ENCODE data around the gene GPRC5D.

Gene GPRC5D

GRCh38 chr12:12979731-12980259, 27.8 kb upstream of the GPRC5D start:
- no peak for DNase-seq (ENCODE audit: low read depth, low spot score)

DNA sequence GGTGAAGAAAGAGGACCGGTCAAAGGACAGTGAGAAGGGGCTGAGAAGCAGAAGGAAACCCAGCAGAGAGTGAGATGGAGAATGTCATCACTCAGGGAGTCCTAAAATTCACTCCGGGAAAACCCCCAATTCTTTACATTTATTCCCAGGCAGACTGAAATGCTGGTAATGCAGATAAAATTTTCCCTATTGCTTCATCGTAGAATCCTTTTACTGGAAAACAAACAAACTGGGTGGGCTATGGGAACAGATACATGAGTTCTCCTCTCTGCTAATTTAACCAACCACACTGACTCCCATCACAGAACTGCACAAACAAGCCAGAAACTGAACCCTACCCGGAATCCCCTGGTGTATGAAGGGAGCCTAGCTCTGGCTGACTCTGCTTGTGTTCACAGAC, 27.2 kb upstream of the GPRC5D start:
- no peak for DNase-seq (ENCODE audit: low read depth, low spot score)

- no peak for DNase-seq (ENCODE audit: low read depth, low spot score)
These were observed 25.3 kb upstream of the GPRC5D start for GRCh38 chr12:12977231-12977630.

- DNase-seq (ENCODE audit: low read depth, low spot score) = no peak
These were observed 24.4 kb upstream of the GPRC5D start for GRCh38 chr12:12976366-12976765.

DNA sequence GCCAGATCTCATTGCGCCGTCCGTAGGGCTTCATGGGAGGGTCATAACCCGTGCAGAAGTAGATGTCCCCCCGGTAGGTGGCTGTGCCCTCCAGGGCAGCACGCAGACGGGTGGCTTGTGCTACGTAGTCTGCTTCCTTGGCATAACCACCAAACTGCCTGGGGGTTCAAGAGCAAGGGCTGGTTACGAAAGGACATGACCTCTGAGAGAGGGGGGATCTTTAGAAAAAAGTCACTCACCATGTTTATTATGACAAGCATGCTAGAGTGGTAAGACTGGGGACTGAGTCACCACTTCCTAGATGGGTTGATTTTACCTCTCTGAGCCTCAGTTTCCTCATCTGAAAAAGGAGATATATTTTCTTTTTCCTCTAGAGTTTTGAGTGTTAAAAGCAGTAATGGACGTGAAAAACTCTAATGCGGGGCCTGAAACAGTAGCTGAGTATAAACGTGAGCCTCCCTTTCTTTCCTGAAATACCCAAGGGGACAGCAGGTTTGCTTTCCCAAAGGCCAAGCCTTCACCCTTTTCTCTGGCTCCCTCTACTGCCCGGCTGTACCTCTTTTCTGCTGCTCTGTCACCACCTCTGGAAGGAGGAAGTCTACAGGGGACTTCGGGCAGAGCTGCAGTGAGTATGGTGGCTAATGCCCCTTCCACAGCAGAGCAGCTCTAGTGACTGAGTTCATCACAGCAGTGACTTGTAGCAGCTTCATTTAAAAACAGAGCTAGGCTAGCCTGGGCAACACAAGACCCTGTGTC, 23.5 kb upstream of the GPRC5D start:
- DNase-seq (ENCODE audit: low read depth, low spot score) = no peak

DNA sequence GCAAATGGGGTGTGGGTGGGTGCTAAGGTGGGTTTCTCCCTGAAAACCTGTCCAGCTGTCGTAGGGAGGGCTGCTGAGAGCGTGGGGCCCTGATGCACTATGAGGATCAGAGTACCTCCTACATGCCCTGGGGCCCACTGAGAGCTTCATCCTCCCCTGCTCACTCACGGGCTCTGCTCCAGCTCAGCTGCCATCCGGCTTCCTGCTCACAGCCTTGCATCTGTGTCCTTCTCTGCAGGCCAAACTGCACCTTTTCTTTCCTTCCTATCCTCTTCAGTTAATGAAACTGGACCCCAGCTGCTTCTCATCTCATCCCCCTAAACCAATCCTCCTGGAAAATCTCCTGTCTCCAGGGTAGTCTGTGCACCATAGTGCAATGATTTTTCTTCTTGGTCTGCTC, 22.2 kb upstream of the GPRC5D start:
- no peak for DNase-seq (ENCODE audit: low read depth, low spot score)

- no peak for DNase-seq (ENCODE audit: low read depth, low spot score)
These were observed 21.0 kb upstream of the GPRC5D start for GRCh38 chr12:12973019-12973418.

DNA sequence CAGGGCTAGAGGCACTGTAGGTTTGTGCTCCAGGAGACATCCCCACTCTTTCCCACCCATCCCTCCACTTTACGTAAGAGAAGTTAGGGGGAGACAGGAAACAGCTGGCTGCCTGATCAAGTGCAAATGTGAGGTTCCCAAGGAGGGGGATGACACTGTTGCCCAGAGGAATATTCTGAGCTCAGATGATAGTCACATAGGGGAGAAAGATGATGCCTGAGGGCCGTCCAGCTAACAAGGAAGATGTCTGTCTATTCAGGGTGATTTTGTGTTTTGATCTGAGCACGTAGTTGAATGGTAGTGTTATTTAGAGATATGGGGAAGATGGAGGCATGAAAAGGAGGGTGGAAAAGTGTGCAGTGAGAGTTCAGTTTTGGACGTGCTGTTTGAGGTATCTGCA, 13.9 kb upstream of the GPRC5D start:
- no peak for DNase-seq (ENCODE audit: low read depth, low spot score)

DNA sequence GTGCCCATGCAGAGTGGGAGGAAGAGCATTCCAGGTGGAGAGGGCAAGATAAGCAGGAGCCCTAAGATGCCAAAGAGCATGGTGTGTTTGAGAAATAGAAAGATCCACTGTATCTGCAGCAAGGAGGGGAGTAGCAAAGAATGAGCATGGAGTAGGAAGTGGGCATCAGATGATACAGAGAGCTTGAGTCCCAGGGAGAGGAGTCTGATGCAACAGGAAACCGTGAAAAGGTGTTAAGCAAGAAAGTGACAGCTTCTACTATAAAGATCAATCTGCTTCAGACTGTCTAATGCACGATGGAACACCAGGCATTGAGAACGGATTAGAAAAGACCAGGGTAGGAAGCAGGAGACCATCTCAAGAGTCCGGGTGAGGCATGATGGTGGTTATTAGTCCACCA, 12.3 kb upstream of the GPRC5D start:
- no peak for DNase-seq (ENCODE audit: low read depth, low spot score)

DNA sequence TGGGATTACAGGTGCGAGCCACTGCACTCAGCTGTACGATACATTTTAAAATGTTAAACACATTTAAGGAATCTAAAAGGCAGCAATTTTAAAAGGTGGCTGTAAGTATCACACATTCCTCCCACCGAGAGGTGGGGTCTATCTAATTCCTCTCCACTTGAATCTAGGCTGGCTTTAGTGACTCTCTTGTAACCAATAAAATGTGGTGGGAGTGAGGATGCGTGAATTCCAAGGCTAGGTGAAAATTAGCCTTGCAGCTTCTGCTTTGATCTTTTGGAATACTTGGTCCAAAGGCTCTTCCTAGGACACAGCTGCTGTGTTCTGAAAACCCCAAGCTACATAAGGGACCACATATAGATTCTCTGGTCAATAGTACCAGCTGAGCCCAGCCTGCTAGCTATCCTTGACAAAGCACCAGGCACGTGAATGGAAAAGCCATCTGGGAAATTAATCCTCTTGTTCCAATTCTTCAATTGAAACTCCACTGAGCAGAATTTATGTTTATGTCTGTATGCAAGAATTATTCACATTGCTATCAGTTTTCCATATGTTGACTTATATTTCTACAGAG, 8.8 kb upstream of the GPRC5D start:
- DNase-seq (ENCODE audit: low read depth, low spot score) = no peak

- no peak for DNase-seq (ENCODE audit: low read depth, low spot score)
These were observed 6.9 kb upstream of the GPRC5D start for GRCh38 chr12:12958886-12959285.

DNA sequence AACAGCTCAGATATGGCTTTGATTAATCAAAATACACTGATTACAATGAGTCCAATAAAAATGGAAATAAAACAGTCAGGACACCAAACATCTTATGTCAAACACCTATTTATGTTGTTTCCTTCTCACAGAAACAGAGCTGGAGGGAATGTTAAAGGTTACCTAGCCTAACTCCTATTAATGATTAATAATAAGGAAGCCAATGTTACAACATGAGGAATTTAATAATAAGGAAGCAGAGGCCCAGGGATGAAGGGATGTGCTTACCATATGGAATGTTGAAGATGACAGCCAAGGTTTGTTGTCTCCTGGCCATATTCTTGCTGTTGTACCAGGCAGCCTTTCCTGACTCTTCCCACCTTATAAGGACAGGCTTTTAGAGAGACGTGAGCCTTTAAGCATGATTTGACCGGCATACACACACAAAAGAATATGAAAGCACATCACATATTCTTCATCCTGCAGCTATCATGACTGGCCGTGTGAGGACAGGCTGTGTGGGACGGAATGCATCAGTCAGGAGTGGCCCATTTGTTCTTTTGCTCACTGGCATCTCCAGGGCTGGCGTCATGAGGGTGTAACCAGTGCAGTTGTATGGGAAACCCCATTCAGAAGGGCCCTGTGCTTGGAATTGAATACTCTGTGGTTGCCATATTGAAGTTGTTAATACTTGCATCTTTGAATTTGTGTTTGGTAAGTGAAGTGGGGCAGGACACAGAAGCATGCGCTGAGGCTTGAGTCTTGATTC, 3.1 kb upstream of the GPRC5D start:
- DNase-seq (ENCODE audit: low read depth, low spot score) = no peak

GRCh38 chr12:12954356-12954755, 2.4 kb upstream of the GPRC5D start:
- DNase-seq (ENCODE audit: low read depth, low spot score) = no peak

GRCh38 chr12:12951504-12951903, 466 bp downstream of the GPRC5D start:
- no peak for DNase-seq (ENCODE audit: low read depth, low spot score)

GRCh38 chr12:12947902-12948301, 4.1 kb downstream of the GPRC5D start:
- DNase-seq (ENCODE audit: low read depth, low spot score) = no peak

DNA sequence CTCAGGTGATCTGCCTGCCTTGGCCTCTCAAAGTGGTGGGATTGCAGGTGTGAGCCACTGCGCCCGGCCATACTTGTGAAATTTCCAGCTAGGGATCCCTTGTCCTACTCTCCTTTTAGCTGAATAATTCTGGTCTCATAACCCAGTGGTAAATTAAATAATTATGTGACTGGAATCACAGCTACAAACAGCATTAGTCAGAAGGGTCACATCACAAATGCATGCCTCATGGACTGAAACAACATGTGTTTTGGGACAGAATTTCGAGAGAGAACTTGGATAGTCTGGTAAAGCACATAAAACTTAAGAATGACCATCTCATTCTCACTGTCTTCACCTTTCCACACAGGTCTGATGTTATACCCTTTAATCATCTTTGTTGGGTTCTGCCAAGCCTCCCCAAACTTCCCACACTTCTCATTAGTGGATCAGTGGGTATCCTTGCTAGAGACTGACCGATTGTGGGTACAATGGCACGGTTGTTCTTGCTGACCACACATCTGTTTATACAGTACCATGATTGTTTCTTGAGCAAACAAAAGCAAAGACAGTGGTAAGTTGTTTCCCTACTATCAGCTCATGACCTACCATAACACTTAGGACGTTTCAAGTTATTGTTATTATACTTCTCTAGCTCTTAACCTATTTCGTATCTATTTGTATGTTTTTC, 5.1 kb downstream of the GPRC5D start:
- no peak for DNase-seq (ENCODE audit: low read depth, low spot score)

DNA sequence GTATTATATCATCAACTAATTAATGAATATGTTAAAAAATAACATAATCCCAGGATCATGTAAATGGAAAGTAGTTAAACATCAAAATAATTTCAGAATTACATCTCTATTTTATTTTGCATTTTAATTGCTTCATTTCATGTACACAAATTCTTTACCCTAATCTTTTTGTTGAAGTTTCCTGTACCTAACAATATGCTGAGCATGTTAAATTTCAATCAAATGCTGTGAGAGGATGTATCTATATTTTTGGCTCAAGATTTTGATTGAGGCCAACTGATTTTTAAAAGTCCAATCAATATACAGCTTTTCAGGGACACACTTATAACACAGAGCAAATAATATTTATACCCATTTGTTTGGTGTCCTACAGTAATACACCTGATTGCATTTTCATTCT, 6.4 kb downstream of the GPRC5D start:
- no peak for DNase-seq (ENCODE audit: low read depth, low spot score)

DNA sequence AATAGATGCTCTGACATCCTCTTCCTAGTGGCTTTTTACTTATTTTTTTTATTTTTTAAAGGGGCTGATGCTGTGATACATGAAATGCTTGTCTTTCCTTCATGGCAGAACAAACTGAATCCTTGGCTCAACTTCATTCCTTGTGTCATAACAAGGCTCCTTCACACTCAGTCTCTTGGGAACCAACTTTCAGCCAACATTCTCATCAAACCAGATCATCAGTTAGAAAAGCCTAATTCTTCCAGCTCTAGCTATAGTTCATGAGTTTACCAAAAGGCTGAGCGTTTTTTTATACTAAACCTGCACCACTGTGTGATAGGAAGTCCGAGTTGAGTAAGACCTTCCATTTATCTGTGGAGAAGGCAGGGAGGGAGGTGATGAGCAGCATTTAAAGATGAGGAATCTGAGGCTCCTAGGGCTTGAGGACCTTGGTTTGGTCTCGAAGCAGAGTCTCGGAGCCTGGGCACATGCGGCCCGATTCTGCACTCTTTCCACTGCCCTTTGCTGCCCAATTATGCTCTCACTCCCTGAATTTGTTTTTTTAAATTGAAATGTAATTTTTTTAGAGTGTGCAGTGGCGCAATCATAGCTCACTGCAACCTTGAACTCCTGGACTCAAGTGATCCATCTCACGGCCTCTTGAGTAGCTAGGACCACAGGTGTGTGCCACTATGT, 8.2 kb downstream of the GPRC5D start:
- no peak for DNase-seq (ENCODE audit: low read depth, low spot score)

DNA sequence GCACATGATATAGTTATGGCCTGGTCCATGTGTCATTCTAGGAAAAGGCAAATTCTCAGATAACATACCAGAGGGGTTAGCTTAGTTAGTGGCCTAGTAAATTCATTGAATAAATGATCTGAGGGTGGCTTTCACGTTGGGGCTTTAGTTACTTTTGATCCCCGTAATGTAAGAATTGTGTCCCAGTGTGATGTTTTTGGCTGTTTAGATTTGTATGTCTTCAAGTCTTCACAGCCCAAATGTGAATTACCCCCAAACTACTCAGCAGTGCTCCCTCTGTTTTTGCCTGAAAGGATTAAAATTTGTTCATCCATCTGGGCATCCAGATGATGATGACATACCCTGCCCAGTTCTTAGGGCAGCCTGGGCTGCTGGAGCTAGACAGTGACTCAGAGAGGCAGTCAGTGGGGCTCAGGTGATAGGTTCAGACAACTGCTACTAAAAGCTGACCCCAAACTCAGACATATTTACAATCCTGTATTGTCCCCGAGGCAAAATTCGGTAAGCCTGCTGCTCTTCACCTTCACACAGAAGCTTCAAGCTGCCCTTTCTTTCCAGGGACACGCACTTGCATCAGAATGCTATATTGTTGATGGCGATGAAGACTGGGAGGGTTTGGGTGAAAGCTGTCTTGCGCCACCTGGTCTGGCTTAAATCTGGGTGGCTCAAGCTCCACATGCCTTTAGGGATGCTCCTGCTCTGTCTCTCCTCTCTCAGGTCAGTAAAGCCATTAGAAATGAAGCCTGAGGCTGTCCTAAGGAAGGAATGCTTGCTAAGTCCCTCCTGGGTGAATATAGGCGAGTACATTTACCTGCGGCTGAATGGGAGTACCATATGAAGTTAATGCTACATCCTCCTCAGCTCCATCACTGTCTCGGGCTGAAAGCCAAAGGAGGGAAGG, 10.3 kb downstream of the GPRC5D start:
- no peak for DNase-seq (ENCODE audit: low read depth, low spot score)

GRCh38 chr12:12939888-12940287, 12.1 kb downstream of the GPRC5D start:
- DNase-seq (ENCODE audit: low read depth, low spot score) = no peak

DNA sequence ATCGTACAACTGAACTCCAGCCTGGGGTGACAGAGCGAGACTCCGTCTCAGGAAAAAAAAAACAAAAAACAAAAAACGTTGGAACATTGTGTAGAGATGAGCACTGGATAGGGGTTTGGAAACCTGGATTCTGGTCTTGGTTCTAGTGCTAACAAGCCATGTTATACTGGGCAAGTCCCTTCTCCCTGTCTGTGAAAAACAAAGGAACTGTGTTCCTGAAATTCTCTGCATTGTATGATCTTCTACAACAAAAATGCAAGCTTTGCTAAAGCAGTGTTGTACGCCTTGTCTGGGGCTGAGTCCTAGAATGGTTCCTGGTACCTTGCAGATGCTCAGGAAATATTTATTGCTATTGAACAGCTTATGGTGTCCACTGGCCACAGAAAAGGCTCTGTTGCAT, 13.4 kb downstream of the GPRC5D start:
- no peak for DNase-seq (ENCODE audit: low read depth, low spot score)
